Brain microvascular endothelial cell (primary cell): Measurements from ENCODE around the gene ZBTB22.

ENCODE experiments used
- DNase-seq: peaks from one replicate; pipeline ENCODE4 v3.0.0-alpha.2; 2020
- H3K27ac ChIP-seq: fragments of 250-450 bp; sonication (Bioruptor Pico); 2 replicates; pipeline ENCODE4 v1.5.1; 2020; ENCODE audit warnings: mild to moderate bottlenecking, moderate library complexity
- H3K27me3 ChIP-seq: fragments of 250-450 bp; sonication (Bioruptor Pico); replicated peaks from 2 replicates; pipeline ENCODE4 v1.5.1; 2020; ENCODE audit warnings: mild to moderate bottlenecking
- H3K36me3 ChIP-seq: fragments of 250-450 bp; sonication (Bioruptor Pico); replicated peaks from 2 replicates; pipeline ENCODE4 v1.5.1; 2020; ENCODE audit warnings: mild to moderate bottlenecking
- H3K4me3 ChIP-seq: 2 replicates; pipeline ENCODE4 v1.5.1; 2011; ENCODE audit warnings: low read depth, mild to moderate bottlenecking, control low read depth, low read length, moderate library complexity
- CTCF ChIP-seq: IDR thresholded peaks from 2 replicates; pipeline ENCODE4 v1.5.1; 2011; ENCODE audit warnings: low read depth, mild to moderate bottlenecking, moderate library complexity, low read length, control low read depth, inconsistent platforms; ENCODE audit errors: missing control alignments
- in situ Hi-C: cut with HindIII; loops from 2 replicates; pipeline ENCODE4 v1.10.0; 2017; ENCODE audit warnings: low sequenced_read_pairs, low pct_ligation_motif_present

The ZBTB22 gene

GRCh38 chr6:33314515-33314942 is 3.0 kb downstream of the ZBTB22 start:
- peak overlapping the region; percentile 93 for H3K4me3 ChIP-seq
- DNase-seq = peak; percentile 89
- H3K27ac ChIP-seq = peak overlapping the region; percentile 93
- H3K36me3 ChIP-seq = peaks cover 23% of the 10 kb centered on the region
- in situ Hi-C loops = no loop called here
- TF ChIP-seq CTCF = no peak
- H3K27me3 ChIP-seq = no peaks in the 10 kb centered on the region

- Histone ChIP-seq H3K27me3 (no peaks in the 10 kb centered on the region), H3K4me3 (peak within 1 kb of the TSS; percentile 93), H3K27ac (peak within 1 kb of the TSS; percentile 93), H3K36me3 (peaks cover 17% of the 10 kb centered on the region)
- in situ Hi-C loops = no loop called here
- no peak for TF ChIP-seq CTCF
- DNase-seq = peak; percentile 45
Measured at GRCh38 chr6:33313709-33314514, 3.6 kb downstream of the ZBTB22 start, which contains the start of gene TAPBP. Gene TAPBP (minus strand): TSS chr6:33314078. CDS start chr6:33314041, 37 bp downstream.

- peaks cover 15% of the 10 kb centered on the region for H3K36me3 ChIP-seq
- in situ Hi-C loops = no loop called here
- peak overlapping the region; percentile 93 for H3K27ac ChIP-seq
- H3K27me3 ChIP-seq = no peaks in the 10 kb centered on the region
- peak; percentile 11 for DNase-seq
- no peak for TF ChIP-seq CTCF
- peak overlapping the region; percentile 93 for H3K4me3 ChIP-seq
Measured at GRCh38 chr6:33313105-33313708, 4.3 kb downstream of the ZBTB22 start.

- Histone ChIP-seq H3K27me3 (no peaks in the 10 kb centered on the region), H3K36me3 (peaks cover 19% of the 10 kb centered on the region), H3K4me3 (peak overlapping the region; percentile 93), H3K27ac (peak overlapping the region; percentile 93)
- TF ChIP-seq CTCF = no peak
- in situ Hi-C loops = no loop called here
- peak; percentile 55 for DNase-seq
Measured at GRCh38 chr6:33312361-33313104, 5.0 kb downstream of the ZBTB22 start.

GRCh38 chr6:33306356-33306755 is 11.2 kb downstream of the ZBTB22 start:
- H3K4me3 ChIP-seq = no peak overlapping the region
- no peak overlapping the region for H3K27ac ChIP-seq
- H3K27me3 ChIP-seq = no peaks in the 10 kb centered on the region
- DNase-seq = no peak
- in situ Hi-C loops = no loop called here
- TF ChIP-seq CTCF = no peak
- peaks cover 62% of the 10 kb centered on the region for H3K36me3 ChIP-seq
